Smooth muscle cell (in vitro differentiated cells): ENCODE data around the gene RASGRP4. TPM values are rescaled to one million over a fixed set of nuclear protein-coding genes. Genes with fewer than 3 reads are reported as not detected.
A peak's percentile ranks its signal among the peaks of the same experiment; 100 is the strongest.

Experiments
- DNase-seq: peaks from one replicate; lab custom pipeline; 2025; ENCODE audit not compliant: unreplicated experiment; lab: John Stamatoyannopoulos, UW
- H2AFZ ChIP-seq: fragments of 200-600 bp; sonication (generic); 2 replicates; pipeline ENCODE4 v1.6.0; 2016; ENCODE audit warnings: antibody characterized with exemption, low read depth, mild to moderate bottlenecking
- H3F3A ChIP-seq: fragments of 200-600 bp; sonication (generic); 2 replicates; pipeline ENCODE4 v1.6.0; 2017; ENCODE audit warnings: antibody characterized with exemption, low read depth
- H3K27ac ChIP-seq: fragments of 200-600 bp; sonication (generic); 2 replicates; pipeline ENCODE4 v1.5.1; 2016; ENCODE audit warnings: low read depth, mild to moderate bottlenecking
- H3K27me3 ChIP-seq: fragments of 200-600 bp; sonication (generic); 2 replicates; pipeline ENCODE4 v1.6.1; 2016; ENCODE audit warnings: low read depth, mild to moderate bottlenecking
- H3K36me3 ChIP-seq: fragments of 200-600 bp; sonication (generic); 2 replicates; pipeline ENCODE4 v1.5.1; 2016; ENCODE audit warnings: low read depth
- H3K4me1 ChIP-seq: fragments of 200-600 bp; sonication (generic); 2 replicates; pipeline ENCODE4 v1.5.1; 2016; ENCODE audit warnings: low read depth
- H3K4me2 ChIP-seq: fragments of 200-600 bp; sonication (generic); 2 replicates; pipeline ENCODE4 v1.6.0; 2016; ENCODE audit warnings: mild to moderate bottlenecking
- H3K4me3 ChIP-seq: fragments of 200-600 bp; sonication (generic); 2 replicates; pipeline ENCODE4 v1.5.1; 2016; ENCODE audit warnings: mild to moderate bottlenecking
- H3K79me2 ChIP-seq: fragments of 200-600 bp; sonication (generic); 2 replicates; pipeline ENCODE4 v1.6.0; 2016; ENCODE audit warnings: low read depth, mild to moderate bottlenecking
- H3K9ac ChIP-seq: fragments of 200-600 bp; sonication (generic); 2 replicates; pipeline ENCODE4 v1.6.0; 2016; ENCODE audit warnings: low read depth
- H3K9me3 ChIP-seq: fragments of 200-600 bp; sonication (generic); replicated peaks from 2 replicates; pipeline ENCODE4 v1.5.1; 2016; ENCODE audit warnings: low read depth
- H4K20me1 ChIP-seq: fragments of 200-600 bp; sonication (generic); 2 replicates; pipeline ENCODE4 v1.6.0; 2016; ENCODE audit warnings: low read depth
- WGBS: methylation state at CpG from one replicate; pipeline ENCODE4 v1.1.7; 2016; ENCODE audit warnings: low lambda C conversion rate; 5-methylcytosine and 5-hydroxymethylcytosine counted together
- polyA plus RNA-seq: library from polyadenylated mRNA; unstranded; fragments of >200 nt; fragmentation: Nextera tagmentation; extraction: Ambion mirVana; gene quantifications from 2 replicates; pipeline ENCODE4 v1.2.1, GENCODE V29; 2016
- total RNA-seq: library from RNA; depleted of rRNA; stranded (reverse); fragments of >200 nt; gene quantifications from 2 replicates; pipeline ENCODE4 v1.2.3, GENCODE V29; 2014
- TF ChIP-seq, protein P1 (sequence below): fragments of 200-600 bp; sonication (generic); IDR thresholded peaks from 2 replicates; pipeline ENCODE4 v1.5.1; 2017; ENCODE audit warnings: borderline replicate concordance, mild to moderate bottlenecking, antibody characterized with exemption; ENCODE audit not compliant: insufficient read depth, poor library complexity, severe bottlenecking

Gene RASGRP4
- total and polyA plus RNA-seq, 2 experiments from 2014 or later = not detected

DNA sequence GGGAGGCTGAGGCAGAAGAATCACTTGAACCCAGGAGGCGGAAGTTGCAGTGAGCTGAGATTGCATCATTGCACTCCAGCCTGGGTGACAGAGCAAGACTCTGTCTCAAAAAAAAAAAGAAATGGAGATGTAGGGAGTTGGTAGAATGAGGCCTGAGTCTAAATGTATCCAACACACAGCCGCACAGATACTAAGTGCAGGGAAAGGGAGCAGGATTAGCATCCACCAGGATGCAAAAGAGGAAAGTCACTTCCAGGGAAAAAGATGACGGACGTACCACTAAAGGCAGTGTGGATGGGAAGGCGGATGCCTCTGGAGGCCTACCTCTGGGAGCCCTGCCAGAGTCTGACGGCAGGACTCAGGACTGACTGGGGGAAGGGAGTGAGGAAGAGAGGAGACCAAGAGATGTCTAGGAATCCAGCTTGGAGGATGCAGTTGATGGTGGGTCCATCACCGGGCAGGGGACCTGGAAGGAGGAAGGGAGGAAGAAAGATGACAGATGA, 16.3 kb downstream of the RASGRP4 start:
- Histone ChIP-seq H3K27ac (no peak overlapping the region), H3K9ac (no peak overlapping the region), H2AFZ (no peak overlapping the region), H3F3A (no peaks in the 10 kb centered on the region), H3K27me3 (no peaks in the 10 kb centered on the region), H3K36me3 (no peaks in the 10 kb centered on the region), H3K4me2 (no peak overlapping the region), H3K4me3 (no peak overlapping the region), H4K20me1 (no peaks in the 10 kb centered on the region), H3K79me2 (no peaks in the 10 kb centered on the region), H3K9me3 (no peaks in the 10 kb centered on the region), H3K4me1 (no peaks in the 10 kb centered on the region)
- no peak for DNase-seq
- TF ChIP-seq, protein P1, sequence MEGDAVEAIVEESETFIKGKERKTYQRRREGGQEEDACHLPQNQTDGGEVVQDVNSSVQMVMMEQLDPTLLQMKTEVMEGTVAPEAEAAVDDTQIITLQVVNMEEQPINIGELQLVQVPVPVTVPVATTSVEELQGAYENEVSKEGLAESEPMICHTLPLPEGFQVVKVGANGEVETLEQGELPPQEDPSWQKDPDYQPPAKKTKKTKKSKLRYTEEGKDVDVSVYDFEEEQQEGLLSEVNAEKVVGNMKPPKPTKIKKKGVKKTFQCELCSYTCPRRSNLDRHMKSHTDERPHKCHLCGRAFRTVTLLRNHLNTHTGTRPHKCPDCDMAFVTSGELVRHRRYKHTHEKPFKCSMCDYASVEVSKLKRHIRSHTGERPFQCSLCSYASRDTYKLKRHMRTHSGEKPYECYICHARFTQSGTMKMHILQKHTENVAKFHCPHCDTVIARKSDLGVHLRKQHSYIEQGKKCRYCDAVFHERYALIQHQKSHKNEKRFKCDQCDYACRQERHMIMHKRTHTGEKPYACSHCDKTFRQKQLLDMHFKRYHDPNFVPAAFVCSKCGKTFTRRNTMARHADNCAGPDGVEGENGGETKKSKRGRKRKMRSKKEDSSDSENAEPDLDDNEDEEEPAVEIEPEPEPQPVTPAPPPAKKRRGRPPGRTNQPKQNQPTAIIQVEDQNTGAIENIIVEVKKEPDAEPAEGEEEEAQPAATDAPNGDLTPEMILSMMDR = no peak
- WGBS = 87% methylated on average over 7 of the region's 7 CpGs

DNA sequence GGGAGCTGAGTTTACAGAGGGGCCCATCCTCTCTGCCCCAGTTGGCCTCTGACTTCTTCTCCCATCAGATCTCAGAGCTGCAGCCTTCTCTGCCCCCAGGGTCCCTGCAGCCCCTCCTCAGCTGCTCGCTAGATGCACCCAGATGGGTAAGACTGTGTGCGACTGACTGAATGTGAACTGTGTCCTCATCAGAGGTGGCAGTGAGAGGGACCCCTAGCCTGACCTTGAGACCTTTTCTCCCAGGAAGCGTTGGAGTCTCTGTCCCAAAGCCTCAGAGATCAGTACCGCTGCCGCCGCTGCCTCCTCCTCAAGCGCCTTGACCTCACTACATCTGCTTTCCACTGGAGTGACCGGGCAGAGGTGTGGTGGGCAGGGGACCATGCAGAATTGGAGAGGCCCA, 20.7 kb downstream of the RASGRP4 start:
- Histone ChIP-seq H3F3A (no peaks in the 10 kb centered on the region), H3K4me3 (no peak overlapping the region), H3K4me1 (no peaks in the 10 kb centered on the region), H3K27ac (no peak overlapping the region), H3K9ac (no peak overlapping the region), H4K20me1 (no peaks in the 10 kb centered on the region), H3K36me3 (no peaks in the 10 kb centered on the region), H2AFZ (no peak overlapping the region), H3K9me3 (no peaks in the 10 kb centered on the region), H3K79me2 (no peaks in the 10 kb centered on the region), H3K4me2 (no peak overlapping the region), H3K27me3 (no peaks in the 10 kb centered on the region)
- WGBS = 95% methylated on average over 8 of the region's 8 CpGs
- DNase-seq = no peak
- TF ChIP-seq, protein P1 = no peak

DNA sequence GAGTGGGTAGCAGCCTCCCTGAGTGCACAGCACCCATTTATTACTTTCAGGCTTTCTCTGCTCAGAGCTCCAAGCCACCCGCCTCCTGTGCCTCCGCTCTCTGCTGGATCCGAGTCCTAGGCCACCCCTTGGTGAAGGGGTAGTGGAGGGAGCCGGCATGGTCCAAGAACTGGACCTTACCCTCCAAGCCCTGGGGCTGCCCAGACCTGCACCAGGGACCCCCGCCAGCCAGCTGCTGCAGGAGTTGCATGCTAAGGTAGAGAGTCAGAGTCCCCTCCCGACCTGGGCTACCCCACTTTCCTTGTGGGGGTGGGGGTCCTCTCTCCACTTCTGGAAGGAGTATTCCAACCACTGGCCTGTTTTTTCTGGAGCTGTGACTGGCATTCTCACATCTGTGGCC, 21.2 kb downstream of the RASGRP4 start:
- Histone ChIP-seq H3F3A (no peaks in the 10 kb centered on the region), H3K4me3 (no peak overlapping the region), H3K4me2 (no peak overlapping the region), H3K36me3 (no peaks in the 10 kb centered on the region), H3K27ac (no peak overlapping the region), H3K27me3 (no peaks in the 10 kb centered on the region), H4K20me1 (no peaks in the 10 kb centered on the region), H3K4me1 (no peaks in the 10 kb centered on the region), H3K9ac (no peak overlapping the region), H3K79me2 (no peaks in the 10 kb centered on the region), H3K9me3 (no peaks in the 10 kb centered on the region), H2AFZ (no peak overlapping the region)
- WGBS = 93% methylated on average over 6 of the region's 6 CpGs
- TF ChIP-seq, protein P1 = no peak
- no peak for DNase-seq

DNA sequence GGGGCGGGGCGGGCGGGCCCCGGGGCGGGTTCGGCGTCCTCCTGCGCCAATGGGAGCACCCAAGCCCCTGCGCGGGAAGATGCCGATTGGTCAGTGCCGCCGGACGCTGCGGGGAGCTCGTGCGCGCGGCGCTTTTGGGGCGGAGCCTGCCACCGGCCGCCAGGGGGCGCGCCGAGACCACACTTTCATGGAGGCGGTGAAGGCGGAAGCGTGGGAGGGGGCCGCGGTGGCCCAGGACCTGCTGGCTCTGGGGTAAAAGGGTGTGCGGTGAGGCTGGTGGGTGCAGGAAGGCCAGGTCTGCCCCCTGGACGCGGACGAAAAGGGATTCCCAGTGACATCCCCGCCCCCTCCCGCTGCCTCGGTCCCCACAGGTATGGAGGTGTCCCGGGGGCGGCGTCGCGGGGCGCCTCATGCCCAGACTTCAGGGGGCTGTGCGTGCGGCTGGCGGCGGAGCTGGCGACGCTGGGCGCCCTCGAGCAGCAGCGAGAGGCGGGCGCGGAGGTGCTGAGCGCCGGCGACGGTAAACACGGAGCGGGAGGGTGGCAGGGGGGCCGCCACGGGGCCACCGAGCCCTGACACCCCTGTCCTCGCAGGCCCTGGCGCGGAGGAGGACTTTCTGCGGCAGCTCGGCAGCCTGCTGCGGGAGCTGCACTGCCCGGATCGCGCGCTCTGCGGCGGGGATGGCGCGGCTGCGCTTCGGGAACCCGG, 22.9 kb downstream of the RASGRP4 start, which contains the start of gene FAM98C:
TSS of gene FAM98C (plus strand) at position 127 of the 708 bp plus-strand sequence. CDS start at position 188, 61 bp downstream.
- H3K9me3 ChIP-seq = no peaks in the 10 kb centered on the region
- H3K4me1 ChIP-seq = no peaks in the 10 kb centered on the region
- peak within 1 kb of the TSS; percentile 83 for H3K4me3 ChIP-seq
- no peaks in the 10 kb centered on the region for H3K36me3 ChIP-seq
- H3K4me2 ChIP-seq = peak within 1 kb of the TSS; percentile 95
- no peaks in the 10 kb centered on the region for H4K20me1 ChIP-seq
- H3K27me3 ChIP-seq = no peaks in the 10 kb centered on the region
- peak within 1 kb of the TSS; percentile 69 for H2AFZ ChIP-seq
- H3K79me2 ChIP-seq = no peaks in the 10 kb centered on the region
- TF ChIP-seq, protein P1 = peak; percentile 95
- H3K9ac ChIP-seq = peak within 1 kb of the TSS; percentile 65
- peak; percentile 95 for DNase-seq
- H3K27ac ChIP-seq = peak within 1 kb of the TSS; percentile 19
- H3F3A ChIP-seq = no peaks in the 10 kb centered on the region
- WGBS = 1% methylated on average over 61 of the region's 82 CpGs
